HG03521 (cell line): ENCODE measurements around the gene COBL.

Experiments
- ATAC-seq: cut with Tn5 transposase; IDR thresholded peaks from one replicate; pipeline ENCODE4 v1.9.1; 2021; ENCODE audit warnings: mild to moderate bottlenecking, moderate library complexity; ENCODE audit not compliant: unreplicated experiment

COBL gene

GRCh38 chr7:51326656-51327286 lies 10.2 kb upstream of the COBL start:
- ATAC-seq, result no peak

GRCh38 chr7:51325908-51326307 lies 9.3 kb upstream of the COBL start:
- no peak for ATAC-seq

GRCh38 chr7:51325261-51325676 lies 8.7 kb upstream of the COBL start:
- no peak for ATAC-seq

- ATAC-seq, result no peak
Observed at GRCh38 chr7:51324206-51324898, 7.7 kb upstream of the COBL start.

- ATAC-seq, result no peak
Observed at GRCh38 chr7:51321961-51322515, 5.4 kb upstream of the COBL start.

GRCh38 chr7:51318886-51319579 lies 2.4 kb upstream of the COBL start:
- no peak for ATAC-seq

- no peak for ATAC-seq
Observed at GRCh38 chr7:51318001-51318400, 1.4 kb upstream of the COBL start.

GRCh38 chr7:51317582-51317910 lies 937 bp upstream of the COBL start:
- ATAC-seq, result no peak

GRCh38 chr7:51316262-51316665 lies 345 bp downstream of the COBL start:
- peak; percentile 43 for ATAC-seq

- no peak for ATAC-seq
Observed at GRCh38 chr7:51315393-51316261, 982 bp downstream of the COBL start.

- no peak for ATAC-seq
Observed at GRCh38 chr7:51314726-51315125, 1.9 kb downstream of the COBL start.

GRCh38 chr7:51313738-51314425 lies 2.7 kb downstream of the COBL start:
- no peak for ATAC-seq

- no peak for ATAC-seq
Observed at GRCh38 chr7:51312951-51313737, 3.5 kb downstream of the COBL start.

GRCh38 chr7:51311166-51311565 lies 5.4 kb downstream of the COBL start:
- no peak for ATAC-seq

GRCh38 chr7:51310131-51310583 lies 6.5 kb downstream of the COBL start:
- ATAC-seq, result no peak

- ATAC-seq, result no peak
Observed at GRCh38 chr7:51309361-51310130, 7.1 kb downstream of the COBL start.

GRCh38 chr7:51308696-51309095 lies 7.9 kb downstream of the COBL start:
- no peak for ATAC-seq

GRCh38 chr7:51308265-51308664 lies 8.3 kb downstream of the COBL start:
- no peak for ATAC-seq
